ENCODE measurements around the gene LACRT. TPM values are rescaled to one million over a fixed set of nuclear protein-coding genes. Genes with fewer than 3 reads are reported as not detected.

The LACRT gene
- total RNA-seq, 1 experiment from 2014 or later = not detected

- TF ChIP-seq PREB (CRISPR knock-in tag; IDR thresholded peaks at IDR 0.05; ENCODE audit: borderline replicate concordance) = no peak
These were observed 42.4 kb downstream of the LACRT start (continued) for GRCh38 chr12:54592316-54592715.

- Mint-ChIP-seq H3K9me3 (no peaks in the 10 kb centered on the region), H3K36me3 (no peaks in the 10 kb centered on the region), H3K4me1 (peaks cover 42% of the 10 kb centered on the region), H3K27me3 (ENCODE audit: low read depth) (peaks cover 91% of the 10 kb centered on the region), H3K4me3 (no peak overlapping the region), H3K27ac (no peak overlapping the region)
- POLR2A ChIA-PET = no interaction called here
- CTCF ChIA-PET = interaction anchor here (0.7 to 4.2 kb wide), 7 partner anchors 11 to 478 kb away, joined by 3 to 23 read pairs (median 4); no protein-coding TSS in a partner anchor
- ATAC-seq (no peak; the same call in 1 of the 2 replicates), DNase-seq (ENCODE audit: low spot score) (no peak)
- no peak for TF ChIP-seq ZNF138 (CRISPR knock-in tag; conservative IDR thresholded peaks at IDR 0.05)
- TF ChIP-seq PRDM15 (CRISPR knock-in tag; IDR thresholded peaks at IDR 0.05) = 0 out of 2 replicates have a peak, but pooled peaks have one; percentile 10
These were observed 43.6 kb downstream of the LACRT start for GRCh38 chr12:54590978-54591591.

- Mint-ChIP-seq H3K27ac (no peak overlapping the region), H3K36me3 (no peaks in the 10 kb centered on the region), H3K27me3 (ENCODE audit: low read depth) (peaks cover 87% of the 10 kb centered on the region), H3K4me3 (peak overlapping the region; percentile 73; the same call in 1 of the 2 replicates), H3K4me1 (peaks cover 42% of the 10 kb centered on the region), H3K9me3 (no peaks in the 10 kb centered on the region)
- no peak for DNase-seq (ENCODE audit: low spot score)
- ChIA-PET CTCF (interaction anchor here (0.7 to 4.2 kb wide), 7 partner anchors 10 to 479 kb away, joined by 3 to 23 read pairs (median 4); no protein-coding TSS in a partner anchor), POLR2A (no interaction called here)
- ATAC-seq = no peak
- TF ChIP-seq ZSCAN18 (CRISPR knock-in tag; IDR thresholded peaks at IDR 0.05) (no peak), PRRX2 (CRISPR knock-in tag; IDR thresholded peaks at IDR 0.05) (no peak), RORB (CRISPR knock-in tag; IDR thresholded peaks at IDR 0.05) (no peak), TEAD4 (CRISPR knock-in tag; IDR thresholded peaks at IDR 0.05) (no peak), ATF3 (CRISPR knock-in tag; conservative IDR thresholded peaks at IDR 0.05) (no peak), USF1 (CRISPR knock-in tag; IDR thresholded peaks at IDR 0.05) (no peak), TP53 (CRISPR knock-in tag; IDR thresholded peaks at IDR 0.05) (no peak), E2F1 (CRISPR knock-in tag; IDR thresholded peaks at IDR 0.05) (no peak), ATF1 (CRISPR knock-in tag; IDR thresholded peaks at IDR 0.05) (no peak), IRF2 (CRISPR knock-in tag; IDR thresholded peaks at IDR 0.05; ENCODE audit: borderline replicate concordance, low read depth) (no peak)
These were observed 44.7 kb downstream of the LACRT start for GRCh38 chr12:54589964-54590363.

Data from WTC11 (cell line).